GM12878 (cell line): ENCODE results near the gene IMPACT. TPM values are rescaled to one million over a fixed set of nuclear protein-coding genes. Genes with fewer than 3 reads are reported as not detected.

Source experiments
- ATAC-seq: fragments of 200-7000 bp; cut with Tn5 transposase; 3 replicates; pipeline ENCODE4 v1.9.1; 2020; ENCODE audit warnings: mild to moderate bottlenecking, moderate library complexity
- BruUV-seq: library from RNA; stranded (reverse); fragments of 400-500 nt; replicated peaks from 2 replicates; lab custom pipeline; 2021; lab: Mats Ljungman, UMichigan
- CTCF ChIA-PET: fragments of 300-600 bp; sonication (Branson Sonifier 250); formaldehyde crosslinking; extraction: SDS; loops from one replicate; lab custom pipeline; 2021; ENCODE audit warnings: inconsistent platforms; lab: Yijun Ruan, JAX
- POLR2A ChIA-PET: fragments of 350-600 bp; formaldehyde crosslinking; extraction: SDS; loops from one replicate; lab custom pipeline; 2021; ENCODE audit warnings: inconsistent platforms; lab: Charles Lee
- RAD21 ChIA-PET: fragments of 300-600 bp; sonication (Branson Sonifier 250); formaldehyde crosslinking; loops from one replicate; lab custom pipeline; 2023; ENCODE audit warnings: antibody characterized with exemption; ENCODE audit not compliant: unreplicated experiment; lab: Charles Lee
- SMC1A ChIA-PET: fragments of 300-600 bp; sonication (Branson Sonifier 250); formaldehyde crosslinking; loops from one replicate; lab custom pipeline; 2023; ENCODE audit not compliant: unreplicated experiment, uncharacterized antibody; lab: Charles Lee
- DNase-seq: peaks from one replicate; pipeline ENCODE4 v3.0.0-alpha.2; 2011; ENCODE audit warnings: low read depth, low spot score
- FAIRE-seq: peaks from 3 replicates; lab custom pipeline; 2011; peaks lifted over from hg19 to GRCh38; lab: Jason Lieb, UNC
- H2AFZ ChIP-seq: 2 replicates; pipeline ENCODE4 v1.6.0; 2011; ENCODE audit warnings: low read depth, low read length, control low read depth; ENCODE audit not compliant: control insufficient read depth
- H3K27ac ChIP-seq: 2 replicates; pipeline ENCODE4 v1.5.1; 2011; ENCODE audit warnings: control low read depth; ENCODE audit not compliant: control insufficient read depth, insufficient read depth
- H3K27me3 ChIP-seq, 2 experiments: replicated peaks in 1 of 2; 2 replicates each; pipeline versions ENCODE4 v1.6.0 to v1.6.1; 2011; ENCODE audit warnings: low read length in 1 of 2; ENCODE audit not compliant: control insufficient read depth in 2 of 2, insufficient read depth in 2 of 2
- H3K36me3 ChIP-seq, 2 experiments: 2 replicates each; pipeline ENCODE4 v1.5.1; 2011; ENCODE audit warnings: low read length in 1 of 2; ENCODE audit not compliant: control insufficient read depth in 2 of 2, insufficient read depth in 2 of 2
- H3K4me1 ChIP-seq: 2 replicates; pipeline ENCODE4 v1.6.1; 2011; ENCODE audit warnings: mild to moderate bottlenecking, low read length, moderate library complexity, mixed read lengths; ENCODE audit not compliant: control insufficient read depth, insufficient read depth
- H3K4me2 ChIP-seq: 2 replicates; pipeline ENCODE4 v1.6.0; 2011; ENCODE audit warnings: control low read depth; ENCODE audit not compliant: control insufficient read depth, insufficient read depth
- H3K4me3 ChIP-seq: fragments of 200-600 bp; sonication (generic); 2 replicates; pipeline ENCODE4 v1.5.1; 2016
- H3K79me2 ChIP-seq: 2 replicates; pipeline ENCODE4 v1.6.0; 2011; ENCODE audit warnings: low read length; ENCODE audit not compliant: control insufficient read depth, insufficient read depth
- H3K9ac ChIP-seq: 2 replicates; pipeline ENCODE4 v1.8.0; 2011; ENCODE audit warnings: low read length, control low read depth, mixed read lengths; ENCODE audit not compliant: control insufficient read depth, insufficient read depth
- H3K9me3 ChIP-seq: replicated peaks from 3 replicates; pipeline ENCODE4 v1.5.1; 2011; ENCODE audit warnings: mild to moderate bottlenecking, low read length; ENCODE audit not compliant: control insufficient read depth, insufficient read depth
- H4K20me1 ChIP-seq: 2 replicates; pipeline ENCODE4 v1.6.0; 2011; ENCODE audit not compliant: control insufficient read depth, insufficient read depth
- BHLHE40 ChIP-seq, 2 experiments: fragments of 450-650 bp in 1 of 2; IDR thresholded peaks; 2 replicates each; pipeline ENCODE4 v1.6.1; 2011 to 2017; ENCODE audit warnings: low read depth in 2 of 2, borderline replicate concordance in 1 of 2, improper control_type of control experiment in 1 of 2, low read length in 1 of 2, mild to moderate bottlenecking in 1 of 2
- HDAC2 ChIP-seq: fragments of 200-600 bp; sonication (generic); IDR thresholded peaks from 2 replicates; pipeline ENCODE4 v1.6.1; 2017
- JUNB ChIP-seq: IDR thresholded peaks from 2 replicates; pipeline ENCODE4 v1.6.1; 2016; ENCODE audit warnings: antibody characterized with exemption, mild to moderate bottlenecking
- KLF5 ChIP-seq: fragments of 450-650 bp; IDR thresholded peaks from 2 replicates; pipeline ENCODE4 v1.6.1; 2014; ENCODE audit warnings: mild to moderate bottlenecking; ENCODE audit not compliant: partially characterized antibody
- LARP7 ChIP-seq: fragments of 450-650 bp; IDR thresholded peaks from 2 replicates; pipeline ENCODE4 v1.6.1; 2017; ENCODE audit warnings: mild to moderate bottlenecking
- POU2F2 ChIP-seq: IDR thresholded peaks from 3 replicates; pipeline ENCODE4 v1.6.1; 2011; ENCODE audit warnings: low read depth, mild to moderate bottlenecking, low read length, borderline replicate concordance
- STAT3 ChIP-seq: IDR thresholded peaks from 2 replicates; pipeline ENCODE4 v1.6.1; 2011; ENCODE audit warnings: low read depth, low read length, improper control_type of control experiment
- WRNIP1 ChIP-seq: IDR thresholded peaks from 2 replicates; pipeline ENCODE4 v1.6.1; 2011; ENCODE audit warnings: low read depth, low read length, improper control_type of control experiment, borderline replicate concordance
- ZBED1 ChIP-seq: IDR thresholded peaks from 2 replicates; pipeline ENCODE4 v1.6.1; 2016; ENCODE audit warnings: borderline replicate concordance
- WGBS: methylation state at CpG from one replicate; pipeline ENCODE4 v1.1.6; 2016; ENCODE audit warnings: low lambda C conversion rate; ENCODE audit not compliant: insufficient replicate concordance, insufficient coverage; ENCODE audit errors: missing lambda C conversion rate; 5-methylcytosine and 5-hydroxymethylcytosine counted together
- in situ Hi-C: fragments of 300-500 bp; cut with MboI; formaldehyde crosslinking; loops from 9 replicates; pipeline ENCODE4 v1.14.3; 2018; ENCODE audit warnings: mixed read lengths
- intact Hi-C: fragments of 100-400 bp; cut with micrococcal nuclease; formaldehyde crosslinking; loops from one replicate; pipeline ENCODE4 v1.14.2; 2022; ENCODE audit not compliant: unreplicated experiment
- polyA plus RNA-seq, 11 experiments: library from polyadenylated mRNA; depleted of rRNA in 4 of 11; unstranded in 6 of 11; stranded (reverse) in 5 of 11; fragments of >200 nt; fragmentation: Nextera tagmentation in 4 of 11; fragmentation: Illumina TruSeq in 1 of 11; extraction: Ambion mirVana in 4 of 11; extraction: Trizol in 1 of 11; gene quantifications; 1 replicate in 1 of 11; 2 replicates in 10 of 11; pipeline versions ENCODE4 v1.2.1 to v1.2.3, GENCODE V29; 2011 to 2016; ENCODE audit warnings: inconsistent platforms in 2 of 11, missing spikeins in 2 of 11, low read depth in 1 of 11
- total RNA-seq, 4 experiments: library from RNA; depleted of rRNA in 3 of 4; stranded (reverse); fragments of >200 nt in 3 of 4; fragmentation: Illumina TruSeq in 1 of 4; extraction: Trizol in 1 of 4; gene quantifications; 2 replicates each; pipeline versions ENCODE4 v1.2.1 to v1.2.3, GENCODE V29; 2013 to 2021
- TF ChIP-seq, protein P1 (sequence below): fragments of 450-650 bp; IDR thresholded peaks from 2 replicates; pipeline ENCODE4 v1.6.1; 2017; ENCODE audit warnings: low read depth, mild to moderate bottlenecking, moderate library complexity

IMPACT gene
- total and polyA plus RNA-seq, 10 of the 15 experiments (the other 5 are each of a cell fraction or from before 2014, with no cell fraction given) = 0.10 to 0.84 (median 0.53) TPM

DNA sequence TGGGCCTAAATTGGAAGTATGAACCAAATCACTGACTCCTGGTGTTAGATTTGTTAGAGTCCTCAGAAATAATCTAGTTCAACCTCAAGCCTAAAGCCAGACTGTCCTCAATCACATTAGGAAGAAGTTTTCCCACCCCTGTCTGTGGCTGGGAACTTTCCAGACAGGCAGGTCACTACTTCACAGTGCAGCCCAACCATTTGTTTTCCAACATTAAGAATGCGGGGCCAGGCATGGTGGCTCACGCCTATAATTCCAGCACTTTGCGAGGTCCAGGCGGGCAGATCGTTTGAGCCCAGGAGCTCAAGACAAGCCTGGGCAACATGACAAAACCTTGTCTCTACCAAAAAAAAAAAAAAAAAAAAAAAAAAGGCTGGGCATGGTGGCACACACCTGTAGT is 23.4 kb upstream of the IMPACT start:
- Histone ChIP-seq H3K9ac (no peak overlapping the region), H3K4me3 (no peak overlapping the region), H4K20me1 (no peaks in the 10 kb centered on the region), H2AFZ (no peak overlapping the region), H3K27ac (no peak overlapping the region), H3K36me3 (no peaks in the 10 kb centered on the region), H3K4me1 (no peaks in the 10 kb centered on the region), H3K4me2 (no peak overlapping the region), H3K79me2 (no peaks in the 10 kb centered on the region), H3K27me3 (peaks cover 0 to 4% of the 10 kb centered on the region in 2 experiments; a peak in 2 of 4 replicates), H3K9me3 (no peaks in the 10 kb centered on the region)
- POLR2A ChIA-PET = no interaction called here
- in situ Hi-C loops (no loop called here), intact Hi-C loops (no loop called here)
- FAIRE-seq (no peak), DNase-seq (no peak), ATAC-seq (no peak)
- SMC1A ChIA-PET = no interaction called here
- TF ChIP-seq KLF5 (no peak), JUNB (no peak), STAT3 (no peak), ZBED1 (no peak), WRNIP1 (no peak), BHLHE40 (IDR thresholded peaks at IDR 0.05; ENCODE audit: borderline replicate concordance in 1 of 2, low read depth in 2 of 2, low read length in 1 of 2) (no peak), LARP7 (no peak), POU2F2 (no peak), HDAC2 (no peak)
- TF ChIP-seq, protein P1, sequence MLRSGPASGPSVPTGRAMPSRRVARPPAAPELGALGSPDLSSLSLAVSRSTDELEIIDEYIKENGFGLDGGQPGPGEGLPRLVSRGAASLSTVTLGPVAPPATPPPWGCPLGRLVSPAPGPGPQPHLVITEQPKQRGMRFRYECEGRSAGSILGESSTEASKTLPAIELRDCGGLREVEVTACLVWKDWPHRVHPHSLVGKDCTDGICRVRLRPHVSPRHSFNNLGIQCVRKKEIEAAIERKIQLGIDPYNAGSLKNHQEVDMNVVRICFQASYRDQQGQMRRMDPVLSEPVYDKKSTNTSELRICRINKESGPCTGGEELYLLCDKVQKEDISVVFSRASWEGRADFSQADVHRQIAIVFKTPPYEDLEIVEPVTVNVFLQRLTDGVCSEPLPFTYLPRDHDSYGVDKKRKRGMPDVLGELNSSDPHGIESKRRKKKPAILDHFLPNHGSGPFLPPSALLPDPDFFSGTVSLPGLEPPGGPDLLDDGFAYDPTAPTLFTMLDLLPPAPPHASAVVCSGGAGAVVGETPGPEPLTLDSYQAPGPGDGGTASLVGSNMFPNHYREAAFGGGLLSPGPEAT = no peak
- 91% methylated on average over 4 of the region's 5 CpGs for WGBS
- RAD21 ChIA-PET = no interaction called here
- CTCF ChIA-PET = interaction anchor here (0.7 kb wide), 1 partner anchor 86 kb away, joined by 3 read pairs; no protein-coding TSS in a partner anchor
- BruUV-seq = no TSS peak
